Uterus (tissue), 4 donors: Measurements from ENCODE around the gene EFEMP1. TPM values are rescaled to one million over a fixed set of nuclear protein-coding genes. Genes with fewer than 3 reads are reported as not detected.

Experiments
- DNase-seq, 2 donors: peaks; one replicate each; pipeline ENCODE4 v3.0.0-alpha.2; 2019 to 2020
- H3K27ac ChIP-seq, 2 donors: fragments of 200-600 bp; sonication (generic); 1 replicate in 1 of 2; 2 replicates in 1 of 2; pipeline ENCODE4 v1.5.1; 2016 to 2018
- H3K27me3 ChIP-seq, 2 donors: fragments of 200-600 bp; sonication (generic); one replicate each; pipeline ENCODE4 v1.5.1; 2018 to 2019; ENCODE audit warnings: control low read depth in 1 of 2
- H3K36me3 ChIP-seq, 2 donors: fragments of 200-600 bp; sonication (generic); one replicate each; pipeline ENCODE4 v1.5.1; 2019; ENCODE audit warnings: control low read depth in 1 of 2
- H3K4me1 ChIP-seq, 2 donors: fragments of 200-600 bp; sonication (generic); one replicate each; pipeline ENCODE4 v1.5.1; 2018 to 2019; ENCODE audit warnings: control low read depth in 1 of 2
- H3K4me3 ChIP-seq, 2 donors: fragments of 200-600 bp; sonication (generic); 1 replicate in 1 of 2; 2 replicates in 1 of 2; pipeline ENCODE4 v1.5.1; 2018 to 2019; ENCODE audit warnings: mild to moderate bottlenecking in 1 of 2
- H3K9me3 ChIP-seq, 2 donors: fragments of 200-600 bp; sonication (generic); one replicate each; pipeline ENCODE4 v1.5.1; 2019; ENCODE audit warnings: control low read depth in 1 of 2
- POLR2A ChIP-seq, 2 donors: fragments of 450-650 bp; IDR thresholded peaks; one replicate each; pipeline ENCODE4 v1.6.1; 2016; ENCODE audit warnings: antibody characterized with exemption in 2 of 2, mild to moderate bottlenecking in 1 of 2, moderate library complexity in 1 of 2
- intact Hi-C: fragments of 100-400 bp; cut with DNase I; formaldehyde crosslinking; loops from one replicate; pipeline ENCODE4 v1.15.1; 2023; ENCODE audit warnings: low total_unique reads
- total RNA-seq, 4 donors: library from RNA; depleted of rRNA in 3 of 4; stranded (reverse); fragments of >200 nt in 3 of 4; gene quantifications; one replicate each; pipeline versions ENCODE4 v1.1.0 to v1.2.4, GENCODE V29; 2014 to 2023
- TF ChIP-seq, protein P1 (sequence below), 4 experiments: fragments of 200-600 bp in 2 of 4; fragments of 450-650 bp in 2 of 4; sonication (generic) in 2 of 4; IDR thresholded peaks; one replicate each; pipeline ENCODE4 v1.5.1; 2016 to 2019; ENCODE audit warnings: antibody characterized with exemption in 4 of 4, mild to moderate bottlenecking in 2 of 4, moderate library complexity in 1 of 4
- donor health status: DM: yes; HTN: yes; CAD: no.

The EFEMP1 gene
- total RNA-seq, 4 donors from 2014 or later, result 57.0 to 513 (median 250) TPM

DNA sequence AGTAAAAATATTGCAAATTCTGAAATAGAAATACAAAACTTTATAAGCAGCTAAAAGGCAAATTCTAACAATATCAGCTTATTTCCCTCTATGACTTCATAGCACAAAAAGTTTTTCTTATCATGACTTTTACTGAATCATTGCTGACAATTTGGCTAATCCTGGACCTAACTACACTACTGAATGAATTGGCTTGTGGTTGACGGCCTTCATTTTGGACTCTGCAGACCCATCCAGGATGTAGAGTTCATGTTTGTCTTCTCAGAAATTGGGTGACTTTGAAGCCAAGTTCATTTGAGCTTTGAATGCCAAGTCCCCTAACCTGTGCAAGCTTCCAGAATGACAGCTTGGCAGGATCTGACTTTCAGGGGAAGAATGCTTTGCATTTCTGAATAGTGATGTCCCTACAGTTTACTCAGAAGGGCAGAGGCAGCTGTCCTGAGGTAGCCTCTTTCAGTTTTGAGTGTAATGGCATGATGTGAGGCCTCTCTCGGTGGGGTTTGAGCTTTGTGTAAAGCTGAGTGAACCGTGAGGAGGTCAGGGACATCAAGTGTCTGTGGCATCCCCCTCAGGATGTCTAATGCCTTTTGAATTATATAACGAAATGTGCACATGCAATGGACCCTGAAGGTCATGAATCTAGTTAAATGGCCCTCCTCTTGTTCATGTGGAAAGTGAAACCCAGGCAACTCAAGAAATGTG is 48.0 kb downstream of the EFEMP1 start:
- Histone ChIP-seq H3K9me3 (no peaks in the 10 kb centered on the region), H3K4me3 (no peak overlapping the region), H3K27me3 (no peaks in the 10 kb centered on the region), H3K4me1 (no peaks in the 10 kb centered on the region), H3K27ac (no peak overlapping the region), H3K36me3 (no peaks in the 10 kb centered on the region)
- intact Hi-C loops, result no loop called here
- no peak for DNase-seq
- TF ChIP-seq, protein P1, sequence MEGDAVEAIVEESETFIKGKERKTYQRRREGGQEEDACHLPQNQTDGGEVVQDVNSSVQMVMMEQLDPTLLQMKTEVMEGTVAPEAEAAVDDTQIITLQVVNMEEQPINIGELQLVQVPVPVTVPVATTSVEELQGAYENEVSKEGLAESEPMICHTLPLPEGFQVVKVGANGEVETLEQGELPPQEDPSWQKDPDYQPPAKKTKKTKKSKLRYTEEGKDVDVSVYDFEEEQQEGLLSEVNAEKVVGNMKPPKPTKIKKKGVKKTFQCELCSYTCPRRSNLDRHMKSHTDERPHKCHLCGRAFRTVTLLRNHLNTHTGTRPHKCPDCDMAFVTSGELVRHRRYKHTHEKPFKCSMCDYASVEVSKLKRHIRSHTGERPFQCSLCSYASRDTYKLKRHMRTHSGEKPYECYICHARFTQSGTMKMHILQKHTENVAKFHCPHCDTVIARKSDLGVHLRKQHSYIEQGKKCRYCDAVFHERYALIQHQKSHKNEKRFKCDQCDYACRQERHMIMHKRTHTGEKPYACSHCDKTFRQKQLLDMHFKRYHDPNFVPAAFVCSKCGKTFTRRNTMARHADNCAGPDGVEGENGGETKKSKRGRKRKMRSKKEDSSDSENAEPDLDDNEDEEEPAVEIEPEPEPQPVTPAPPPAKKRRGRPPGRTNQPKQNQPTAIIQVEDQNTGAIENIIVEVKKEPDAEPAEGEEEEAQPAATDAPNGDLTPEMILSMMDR (IDR thresholded peaks at IDR 0.05), result no peak
- TF ChIP-seq POLR2A (IDR thresholded peaks at IDR 0.05), result no peak

DNA sequence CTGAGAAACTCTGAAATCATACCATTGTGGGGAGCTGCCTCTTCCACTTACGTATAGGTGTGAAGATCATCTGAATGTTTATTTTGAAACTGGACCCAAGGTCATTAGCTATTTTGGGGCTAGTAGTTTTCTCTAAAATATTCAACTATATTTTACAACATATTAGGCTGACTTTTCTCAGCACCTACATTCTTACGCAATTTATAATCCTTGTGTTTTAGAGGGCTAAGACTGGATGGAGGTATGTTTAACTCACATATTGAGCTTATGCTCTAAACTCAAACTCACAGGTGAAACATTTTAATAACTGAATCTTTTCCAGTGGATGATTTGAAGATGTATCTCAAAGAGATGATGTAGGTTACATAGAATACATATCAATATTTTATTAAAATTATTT is 49.2 kb downstream of the EFEMP1 start:
- Histone ChIP-seq H3K27ac (no peak overlapping the region), H3K9me3 (no peaks in the 10 kb centered on the region), H3K36me3 (no peaks in the 10 kb centered on the region), H3K4me3 (no peak overlapping the region), H3K27me3 (no peaks in the 10 kb centered on the region), H3K4me1 (no peaks in the 10 kb centered on the region)
- intact Hi-C loops, result no loop called here
- no peak for DNase-seq
- TF ChIP-seq POLR2A (IDR thresholded peaks at IDR 0.05), result no peak
- TF ChIP-seq, protein P1 (IDR thresholded peaks at IDR 0.05), result no peak

DNA sequence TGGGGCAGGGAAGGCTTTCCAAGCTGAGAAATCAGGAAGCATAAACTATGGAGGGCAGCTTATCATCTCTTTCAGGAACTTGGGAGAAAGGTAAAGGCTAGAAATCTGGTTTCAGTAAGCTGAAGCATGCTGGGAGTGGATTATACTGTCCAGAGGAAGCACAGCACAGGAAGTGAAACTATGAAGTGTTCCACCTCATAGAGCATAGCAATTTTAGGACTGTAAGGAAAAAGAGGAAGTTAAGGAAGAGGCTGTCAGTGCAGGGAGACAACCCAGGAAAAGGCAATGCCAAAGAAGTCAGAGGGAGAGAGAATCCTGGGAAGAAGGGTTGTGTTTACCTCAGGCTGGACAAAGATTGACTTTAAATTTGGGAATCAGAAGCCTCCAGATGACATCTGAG is 51.9 kb downstream of the EFEMP1 start:
- H3K27ac ChIP-seq, result no peak overlapping the region

DNA sequence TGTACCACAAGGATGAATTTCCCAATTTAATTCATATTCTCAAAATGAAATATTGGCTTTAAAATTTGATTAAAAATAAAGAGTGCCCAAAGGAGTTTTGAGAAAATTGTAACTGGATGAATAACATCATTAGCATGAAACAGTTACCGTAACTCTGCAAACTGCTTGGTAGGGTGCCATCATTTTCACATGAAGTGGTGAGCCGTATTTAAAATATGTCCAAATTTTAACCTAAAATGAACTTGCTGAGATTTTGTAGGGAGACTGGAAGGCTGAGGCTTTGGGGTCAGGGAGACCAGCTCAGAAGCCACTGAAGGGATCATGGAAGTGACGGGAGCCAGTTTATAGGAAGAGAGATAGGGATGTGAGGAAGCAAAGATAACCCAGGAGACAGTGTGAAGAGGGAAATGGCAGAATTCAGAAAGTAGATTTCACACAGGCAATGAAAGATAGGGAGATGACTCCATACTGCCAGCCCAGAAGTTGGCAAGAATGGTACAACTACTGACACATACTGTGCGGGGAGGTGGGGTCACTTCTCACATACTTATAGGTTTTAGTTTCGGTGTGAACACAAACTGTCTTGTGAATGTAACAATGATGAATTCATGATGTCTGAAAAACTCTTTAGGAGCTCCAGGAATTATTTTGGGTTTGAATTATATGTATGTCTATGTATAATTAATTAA is 53.8 kb downstream of the EFEMP1 start:
- H3K27me3 ChIP-seq, result no peaks in the 10 kb centered on the region
- no peaks in the 10 kb centered on the region for H3K9me3 ChIP-seq
- no peak overlapping the region for H3K27ac ChIP-seq
- intact Hi-C loops, result no loop called here
- no peak overlapping the region for H3K4me3 ChIP-seq
- no peak for DNase-seq
- no peaks in the 10 kb centered on the region for H3K36me3 ChIP-seq
- TF ChIP-seq, protein P1 (IDR thresholded peaks at IDR 0.05), result no peak
- no peak for TF ChIP-seq POLR2A (IDR thresholded peaks at IDR 0.05)
- no peaks in the 10 kb centered on the region for H3K4me1 ChIP-seq

More for the DNA sequence above, 51.9 kb downstream of the EFEMP1 start:
- TF ChIP-seq, protein P1 (IDR thresholded peaks at IDR 0.05), result no peak
- TF ChIP-seq POLR2A (IDR thresholded peaks at IDR 0.05), result no peak
- Histone ChIP-seq H3K4me3 (no peak overlapping the region), H3K4me1 (no peaks in the 10 kb centered on the region), H3K36me3 (no peaks in the 10 kb centered on the region), H3K27me3 (no peaks in the 10 kb centered on the region), H3K9me3 (no peaks in the 10 kb centered on the region)
- DNase-seq, result no peak
- intact Hi-C loops, result no loop called here

DNA sequence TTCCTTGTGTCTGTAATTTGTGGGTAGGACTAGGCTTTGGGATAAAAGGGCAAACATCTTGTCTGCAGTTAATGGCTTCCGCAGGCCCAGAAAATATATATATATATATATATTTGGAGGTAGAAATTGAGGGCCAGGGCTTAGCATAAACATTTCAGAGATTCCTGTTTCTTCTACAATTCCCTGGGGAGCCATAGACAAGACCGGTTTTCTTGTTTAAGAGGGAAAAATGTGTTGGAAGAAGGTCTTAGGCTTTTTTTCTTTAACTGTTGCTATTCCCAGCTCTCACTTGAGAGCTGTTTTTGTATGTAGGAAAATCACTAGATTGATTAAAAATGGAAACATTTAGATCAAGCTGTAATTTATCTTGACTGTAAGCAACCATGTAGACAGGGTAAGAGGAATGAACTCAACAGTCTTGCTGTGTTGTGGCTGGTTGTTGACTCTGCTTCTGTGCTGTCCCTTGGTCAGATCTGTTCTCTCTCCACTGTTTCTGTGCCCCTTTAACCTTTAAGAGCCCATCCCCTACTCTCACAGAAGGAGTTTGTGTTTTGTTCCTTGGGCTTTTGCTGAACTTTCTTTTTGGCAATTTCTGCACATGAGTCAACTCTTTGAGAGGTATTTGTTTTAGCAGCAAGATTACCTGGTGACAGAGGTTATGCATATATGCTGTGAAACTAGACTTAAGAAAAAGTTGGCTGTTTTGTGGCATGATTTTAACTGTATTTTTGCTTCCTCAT is 58.3 kb downstream of the EFEMP1 start:
- Histone ChIP-seq H3K9me3 (no peaks in the 10 kb centered on the region), H3K4me3 (no peak overlapping the region), H3K27me3 (no peaks in the 10 kb centered on the region), H3K4me1 (peaks cover 0 to 14% of the 10 kb centered on the region in 2 donors), H3K36me3 (no peaks in the 10 kb centered on the region), H3K27ac (no peak overlapping the region)
- TF ChIP-seq, protein P1 (IDR thresholded peaks at IDR 0.05), result no peak
- TF ChIP-seq POLR2A (IDR thresholded peaks at IDR 0.05), result no peak
- intact Hi-C loops, result no loop called here
- DNase-seq, result no peak
